GM23338 (cell line): Measurements from ENCODE around the gene HK1.

Source experiments
- CREB1 ChIP-seq: fragments of 250-450 bp; sonication (Bioruptor Pico); IDR thresholded peaks from 2 replicates; pipeline ENCODE4 v1.5.0; 2020; ENCODE audit warnings: low read depth, mild to moderate bottlenecking, moderate library complexity
- CTCF ChIP-seq, 2 experiments: fragments of 200-600 bp in 1 of 2; sonication (generic) in 1 of 2; conservative IDR thresholded peaks; 2 replicates each; pipeline versions ENCODE4 v1.5.1 to v1.6.1; 2016 to 2017; ENCODE audit warnings: antibody characterized with exemption in 2 of 2, low read depth in 2 of 2, mild to moderate bottlenecking in 2 of 2, moderate library complexity in 1 of 2
- ETS1 ChIP-seq: IDR thresholded peaks from 2 replicates; pipeline ENCODE4 v1.6.1; 2016; ENCODE audit warnings: antibody characterized with exemption
- EZH2 ChIP-seq: fragments of 200-600 bp; sonication (generic); IDR thresholded peaks from one replicate; pipeline ENCODE4 v1.8.0; 2017; ENCODE audit warnings: antibody characterized with exemption, mild to moderate bottlenecking, low read depth; ENCODE audit not compliant: unreplicated experiment
- EZH2phosphoT487 ChIP-seq: fragments of 200-600 bp; sonication (generic); IDR thresholded peaks from one replicate; pipeline ENCODE4 v1.8.1; 2018; ENCODE audit warnings: antibody characterized with exemption; ENCODE audit not compliant: unreplicated experiment
- POLR2AphosphoS5 ChIP-seq: IDR thresholded peaks from 2 replicates; pipeline ENCODE4 v1.6.1; 2016; ENCODE audit warnings: antibody characterized with exemption, low read depth
- REST ChIP-seq: IDR thresholded peaks from one replicate; pipeline ENCODE4 v1.6.1; 2018; ENCODE audit warnings: antibody characterized with exemption; ENCODE audit not compliant: unreplicated experiment
- ZNF114 ChIP-seq: fragments of 250-450 bp; sonication (Bioruptor Pico); IDR thresholded peaks from 2 replicates; pipeline ENCODE4 v1.5.0; 2020; ENCODE audit warnings: mild to moderate bottlenecking, moderate library complexity

GRCh38 chr10:69295027-69295636 is 16.8 kb downstream of the HK1 start:
- TF ChIP-seq CTCF (conservative IDR thresholded peaks at IDR 0.05; ENCODE audit: low read depth in 2 of 2) (no peak), ZNF114 (no peak), REST (no peak), EZH2phosphoT487 (no peak), POLR2AphosphoS5 (no peak), EZH2 (no peak), ETS1 (no peak), CREB1 (CRISPR knock-in tag) (no peak)
